Lower lobe of right lung (tissue), 2 donors: ENCODE data around the gene CHDH. TPM values are rescaled to one million over a fixed set of nuclear protein-coding genes. Genes with fewer than 3 reads are reported as not detected.

Source experiments
- ATAC-seq, 2 donors: fragments of 200-7000 bp; cut with Tn5 transposase; one replicate each; pipeline ENCODE4 v1.9.1; 2020 to 2022; ENCODE audit warnings: mild to moderate bottlenecking in 2 of 2, moderate library complexity in 2 of 2
- DNase-seq: peaks from one replicate; pipeline ENCODE4 v3.0.0-alpha.2; 2020
- H3K27ac ChIP-seq: fragments of 200-600 bp; one replicate; pipeline ENCODE4 v1.8.0; 2022
- H3K27me3 ChIP-seq: fragments of 200-600 bp; one replicate; pipeline ENCODE4 v1.8.0; 2022; ENCODE audit warnings: low read depth
- H3K36me3 ChIP-seq: fragments of 200-600 bp; one replicate; pipeline ENCODE4 v1.8.0; 2022; ENCODE audit warnings: mild to moderate bottlenecking
- H3K4me1 ChIP-seq: fragments of 200-600 bp; one replicate; pipeline ENCODE4 v1.8.0; 2022
- H3K4me3 ChIP-seq: fragments of 200-600 bp; one replicate; pipeline ENCODE4 v1.8.0; 2022; ENCODE audit warnings: mild to moderate bottlenecking
- H3K9me3 ChIP-seq: fragments of 200-600 bp; one replicate; pipeline ENCODE4 v1.8.0; 2022
- intact Hi-C: fragments of 100-400 bp; cut with DNase I; formaldehyde crosslinking; loops from one replicate; pipeline ENCODE4 v1.11.0; 2022
- long read RNA-seq: library from polyadenylated mRNA; unstranded; transcript quantifications from one replicate; pipeline ENCODE4 v2.0.0, GENCODE V29; 2021
- total RNA-seq: library from RNA; stranded (reverse); fragmentation: NEBNext Ultra II Directional; extraction: Animal tissue kit (Norgen Biotek cat#: 25700); gene quantifications from one replicate; pipeline ENCODE4 v1.2.1, GENCODE V29; 2021
- TF ChIP-seq, protein P1 (sequence below): fragments of 200-600 bp; IDR thresholded peaks from one replicate; pipeline ENCODE4 v1.8.0; 2022; ENCODE audit warnings: antibody characterized with exemption, mild to moderate bottlenecking
- donor health status: DM: no; HTN: yes; CAD: no; lungs with severe emphysema.

Gene CHDH, protein sequence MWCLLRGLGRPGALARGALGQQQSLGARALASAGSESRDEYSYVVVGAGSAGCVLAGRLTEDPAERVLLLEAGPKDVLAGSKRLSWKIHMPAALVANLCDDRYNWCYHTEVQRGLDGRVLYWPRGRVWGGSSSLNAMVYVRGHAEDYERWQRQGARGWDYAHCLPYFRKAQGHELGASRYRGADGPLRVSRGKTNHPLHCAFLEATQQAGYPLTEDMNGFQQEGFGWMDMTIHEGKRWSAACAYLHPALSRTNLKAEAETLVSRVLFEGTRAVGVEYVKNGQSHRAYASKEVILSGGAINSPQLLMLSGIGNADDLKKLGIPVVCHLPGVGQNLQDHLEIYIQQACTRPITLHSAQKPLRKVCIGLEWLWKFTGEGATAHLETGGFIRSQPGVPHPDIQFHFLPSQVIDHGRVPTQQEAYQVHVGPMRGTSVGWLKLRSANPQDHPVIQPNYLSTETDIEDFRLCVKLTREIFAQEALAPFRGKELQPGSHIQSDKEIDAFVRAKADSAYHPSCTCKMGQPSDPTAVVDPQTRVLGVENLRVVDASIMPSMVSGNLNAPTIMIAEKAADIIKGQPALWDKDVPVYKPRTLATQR
- 17.3 TPM for total RNA-seq
- long read RNA-seq, full-length matches to known transcripts: 38 of 97 reads
- long read RNA-seq, partial matches to known transcripts: 14 of 97 reads
- long read RNA-seq, other reads (novel, unspliced or antisense): 45 of 97 reads

GRCh38 chr3:53846134-53846850 lies at the start of gene CHDH, which contains the start of gene IL17RB:
CHDH (minus strand) TSS chr3:53846419; CDS start chr3:53824008, 22,411 bp downstream.
IL17RB (plus strand) TSS chr3:53846568; CDS start chr3:53846589, 21 bp downstream.
- Histone ChIP-seq H3K36me3 (no peaks in the 10 kb centered on the region), H3K4me1 (peaks cover 36% of the 10 kb centered on the region), H3K27me3 (peaks cover 28% of the 10 kb centered on the region), H3K9me3 (no peaks in the 10 kb centered on the region), H3K27ac (peak within 1 kb of the TSS; percentile 83), H3K4me3 (peak within 1 kb of the TSS; percentile 74)
- intact Hi-C loops: no loop called here
- DNase-seq (peak; percentile 84), ATAC-seq (peak; percentile 93 to 94)
- TF ChIP-seq, protein P1, sequence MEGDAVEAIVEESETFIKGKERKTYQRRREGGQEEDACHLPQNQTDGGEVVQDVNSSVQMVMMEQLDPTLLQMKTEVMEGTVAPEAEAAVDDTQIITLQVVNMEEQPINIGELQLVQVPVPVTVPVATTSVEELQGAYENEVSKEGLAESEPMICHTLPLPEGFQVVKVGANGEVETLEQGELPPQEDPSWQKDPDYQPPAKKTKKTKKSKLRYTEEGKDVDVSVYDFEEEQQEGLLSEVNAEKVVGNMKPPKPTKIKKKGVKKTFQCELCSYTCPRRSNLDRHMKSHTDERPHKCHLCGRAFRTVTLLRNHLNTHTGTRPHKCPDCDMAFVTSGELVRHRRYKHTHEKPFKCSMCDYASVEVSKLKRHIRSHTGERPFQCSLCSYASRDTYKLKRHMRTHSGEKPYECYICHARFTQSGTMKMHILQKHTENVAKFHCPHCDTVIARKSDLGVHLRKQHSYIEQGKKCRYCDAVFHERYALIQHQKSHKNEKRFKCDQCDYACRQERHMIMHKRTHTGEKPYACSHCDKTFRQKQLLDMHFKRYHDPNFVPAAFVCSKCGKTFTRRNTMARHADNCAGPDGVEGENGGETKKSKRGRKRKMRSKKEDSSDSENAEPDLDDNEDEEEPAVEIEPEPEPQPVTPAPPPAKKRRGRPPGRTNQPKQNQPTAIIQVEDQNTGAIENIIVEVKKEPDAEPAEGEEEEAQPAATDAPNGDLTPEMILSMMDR: no peak

DNA sequence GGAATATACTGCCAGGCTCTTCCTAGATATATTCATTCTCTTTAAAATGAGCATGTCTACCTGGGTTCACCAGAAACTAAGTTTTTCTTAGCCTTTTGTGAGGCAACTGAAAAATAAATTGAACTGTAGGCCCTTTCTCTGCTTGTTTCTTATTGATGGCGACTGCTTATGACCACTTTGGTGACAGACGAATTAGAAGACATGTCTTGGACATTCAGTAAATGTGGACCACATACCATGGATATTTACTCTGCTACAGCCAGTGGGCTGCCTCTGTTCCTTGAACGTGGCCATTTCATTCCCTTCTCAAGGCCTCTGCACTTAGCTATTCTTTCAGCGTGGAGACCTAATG lies 46.0 kb upstream of the CHDH start:
- intact Hi-C loops: no loop called here
- no peak for ATAC-seq
- H3K4me1 ChIP-seq: peaks cover 23% of the 10 kb centered on the region
- peaks cover 5% of the 10 kb centered on the region for H3K27me3 ChIP-seq
- TF ChIP-seq, protein P1: no peak
- no peak for DNase-seq
- no peaks in the 10 kb centered on the region for H3K9me3 ChIP-seq
- peak overlapping the region; percentile 94 for H3K27ac ChIP-seq
- H3K36me3 ChIP-seq: peaks cover 8% of the 10 kb centered on the region
- H3K4me3 ChIP-seq: peak overlapping the region; percentile 81

DNA sequence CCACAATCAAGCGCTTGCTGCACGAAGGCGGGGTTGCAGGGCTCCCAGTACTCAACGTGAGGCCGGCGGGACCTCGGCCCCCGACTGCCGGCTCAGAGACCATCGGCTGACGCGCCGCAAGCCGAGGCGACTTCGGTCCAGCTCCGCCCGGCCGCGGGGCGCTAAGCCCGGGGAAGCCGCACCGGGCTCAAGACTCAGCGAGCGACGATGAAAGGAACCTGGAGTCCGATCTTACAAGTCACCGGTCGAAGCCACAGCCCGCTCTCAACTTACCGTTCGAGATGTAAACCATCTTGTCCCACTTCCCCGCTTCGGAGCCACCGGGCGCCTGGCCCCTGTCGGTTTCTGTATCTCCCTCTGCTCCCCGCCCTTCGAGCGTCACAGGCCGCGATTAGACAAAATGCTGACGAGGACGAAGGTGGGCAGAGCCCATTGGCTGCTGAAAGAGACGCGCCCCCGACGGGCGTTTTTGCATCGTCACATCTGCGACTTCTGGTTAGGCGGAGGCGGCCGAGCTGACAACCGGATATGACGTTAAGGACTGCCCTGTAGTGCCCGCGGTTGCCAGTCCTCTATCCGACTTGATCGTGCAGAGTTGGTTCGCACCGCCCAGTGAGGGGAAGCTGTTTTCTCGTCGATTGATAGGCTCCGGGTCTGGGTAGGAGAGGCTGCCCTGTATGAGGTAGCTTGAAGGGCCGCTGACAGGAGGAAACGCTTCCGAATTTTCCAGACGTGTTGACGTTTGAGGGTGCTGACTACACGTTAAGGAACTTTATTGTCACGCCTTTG lies 45.5 kb upstream of the CHDH start, which contains the start of gene SELENOK:
Gene SELENOK, minus strand, starts transcription at position 363 of the 789 bp plus-strand sequence.
- Histone ChIP-seq H3K9me3 (no peaks in the 10 kb centered on the region), H3K27ac (peak within 1 kb of the TSS; percentile 94), H3K4me1 (peaks cover 23% of the 10 kb centered on the region), H3K36me3 (peaks cover 14% of the 10 kb centered on the region), H3K27me3 (no peaks in the 10 kb centered on the region), H3K4me3 (peak within 1 kb of the TSS; percentile 81)
- ATAC-seq (peak; percentile 98 to 99), DNase-seq (peak; percentile 100)
- TF ChIP-seq, protein P1: no peak
- intact Hi-C loops: no loop called here

- TF ChIP-seq, protein P1: no peak
- Histone ChIP-seq H3K27me3 (no peaks in the 10 kb centered on the region), H3K4me3 (peak overlapping the region; percentile 81), H3K9me3 (no peaks in the 10 kb centered on the region), H3K4me1 (peaks cover 23% of the 10 kb centered on the region), H3K27ac (peak overlapping the region; percentile 94), H3K36me3 (peaks cover 22% of the 10 kb centered on the region)
- ATAC-seq (peak; percentile 28 to 39), DNase-seq (no peak)
- intact Hi-C loops: no loop called here
These were observed 44.7 kb upstream of the CHDH start for GRCh38 chr3:53890726-53891475.
